ENCODE results near the gene PANK2.
"Not testable (repeated sequence)": the region's sequence is repeated elsewhere in the genome, so short reads cannot be mapped to it uniquely, and the experiment has no call there.

Gene PANK2

GRCh38 chr20:3888622-3889488 lies at the start of gene PANK2:
PANK2 (plus strand) TSS chr20:3889387.
- DNase-seq, result peak; percentile 98 to 100

DNA sequence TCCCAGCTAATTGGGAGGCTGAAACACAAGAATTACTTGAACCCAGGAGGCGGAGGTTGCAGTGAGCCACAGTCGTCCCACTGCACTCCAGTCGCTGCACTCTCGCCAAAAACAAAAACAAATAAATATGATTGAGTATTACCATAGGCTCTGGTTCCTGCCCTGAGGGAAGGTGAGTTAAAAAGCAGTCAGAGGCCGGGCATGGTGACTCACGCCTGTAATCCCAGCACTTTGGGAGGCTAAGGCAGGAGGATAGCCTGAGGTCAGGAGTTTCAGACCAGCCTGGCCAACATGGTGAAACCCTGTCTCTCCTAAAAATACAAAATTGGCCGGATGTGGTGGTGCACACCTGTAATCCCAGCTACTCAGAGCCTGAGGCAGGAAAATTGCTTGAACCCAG lies 49.0 kb upstream of the PANK2 start:
- not testable (repeated sequence) for DNase-seq

DNA sequence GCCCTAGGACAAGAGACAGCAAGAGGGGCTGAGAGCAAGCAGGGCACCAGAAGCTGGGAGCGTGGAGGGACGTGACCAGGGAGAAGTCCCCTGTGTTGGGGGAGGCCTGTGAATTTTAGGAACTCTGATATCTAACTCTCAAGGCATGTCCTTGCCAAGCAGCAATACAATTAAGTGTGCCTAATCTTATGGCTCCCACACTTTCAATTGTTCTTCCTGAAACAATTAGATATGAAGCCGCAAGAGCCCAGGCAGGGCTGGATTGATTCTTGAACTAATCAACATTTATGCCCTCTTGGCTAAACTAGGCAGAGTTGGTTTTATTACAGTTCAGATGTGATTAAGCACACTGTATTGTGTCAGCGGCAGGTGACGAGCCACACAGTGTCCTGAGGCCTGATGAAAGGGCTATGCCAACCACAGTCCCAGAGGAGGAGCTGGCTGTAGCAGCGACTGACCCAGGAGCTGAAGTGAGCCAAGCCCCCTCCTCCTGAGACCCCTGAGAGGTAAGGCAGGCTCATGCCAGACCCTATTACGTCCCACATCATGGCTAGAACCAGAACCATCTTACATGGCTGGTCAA lies 46.7 kb upstream of the PANK2 start:
- no peak for DNase-seq

DNA sequence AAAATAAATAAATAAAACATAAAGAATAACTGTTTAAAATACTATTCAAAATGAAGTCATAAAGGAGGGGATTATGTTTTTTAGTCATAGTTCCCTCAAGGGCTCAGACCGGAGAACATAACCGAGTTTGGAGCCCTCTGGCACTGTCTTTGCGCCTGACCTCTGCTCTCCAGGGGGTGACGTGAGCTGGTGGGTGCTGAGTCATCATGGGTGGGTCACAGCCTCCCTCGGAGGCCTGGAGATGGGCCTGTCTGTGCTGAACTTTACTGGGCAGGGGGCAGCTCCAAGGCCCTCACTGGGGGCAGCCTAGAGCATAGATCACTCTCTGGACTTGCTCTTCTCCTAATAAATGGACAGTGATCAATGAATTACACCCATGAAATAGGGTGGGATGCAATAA lies 45.7 kb upstream of the PANK2 start:
- no peak for DNase-seq

DNA sequence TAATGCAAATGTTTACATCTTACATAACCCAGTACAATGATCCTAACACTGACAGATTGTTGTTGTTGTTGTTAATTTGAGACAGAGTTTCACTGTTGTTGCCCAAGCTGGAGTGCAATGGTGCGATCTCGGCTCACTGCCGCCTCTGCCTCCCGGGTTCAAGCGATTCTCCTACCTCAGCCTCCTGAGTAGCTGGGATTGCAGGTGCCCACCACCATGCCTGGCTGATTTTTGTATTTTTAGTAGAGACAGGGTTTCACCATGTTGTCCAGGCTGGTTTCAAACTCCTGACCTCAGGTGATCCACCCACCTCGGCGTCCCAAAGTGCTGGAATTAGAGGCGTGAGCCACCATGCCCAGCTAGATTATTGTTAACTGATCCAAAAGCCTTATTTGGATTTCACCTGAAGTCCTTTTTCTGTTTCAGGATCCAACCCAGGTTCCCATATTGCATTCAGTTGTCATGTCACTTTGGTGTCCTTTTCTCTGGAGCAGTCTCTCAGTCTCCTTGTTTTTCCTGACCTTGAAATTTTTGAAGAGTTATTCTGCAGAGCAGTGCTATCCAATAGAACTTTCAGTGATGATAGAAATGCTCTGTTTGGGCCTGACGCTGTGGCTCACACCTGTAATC lies 45.1 kb upstream of the PANK2 start:
- DNase-seq, result not testable (repeated sequence)

DNA sequence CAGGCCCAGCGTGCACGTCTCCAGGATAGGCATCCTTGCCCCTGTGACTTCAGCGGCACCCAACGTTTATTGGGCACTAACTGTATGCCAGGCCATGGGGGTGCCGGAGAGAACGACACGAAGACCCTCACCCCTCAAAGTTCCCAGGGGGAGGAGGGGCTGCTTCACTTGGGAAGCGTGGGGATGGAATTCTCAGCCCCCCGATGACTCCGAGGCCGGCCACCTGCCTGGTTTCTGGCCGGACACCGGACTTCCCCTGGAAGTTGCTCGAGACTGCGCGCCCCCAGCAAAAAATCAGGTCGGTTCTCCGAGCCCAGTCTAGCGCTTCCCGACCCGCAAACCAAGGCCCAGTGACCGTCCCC lies 42.8 kb upstream of the PANK2 start:
- DNase-seq, result no peak

DNA sequence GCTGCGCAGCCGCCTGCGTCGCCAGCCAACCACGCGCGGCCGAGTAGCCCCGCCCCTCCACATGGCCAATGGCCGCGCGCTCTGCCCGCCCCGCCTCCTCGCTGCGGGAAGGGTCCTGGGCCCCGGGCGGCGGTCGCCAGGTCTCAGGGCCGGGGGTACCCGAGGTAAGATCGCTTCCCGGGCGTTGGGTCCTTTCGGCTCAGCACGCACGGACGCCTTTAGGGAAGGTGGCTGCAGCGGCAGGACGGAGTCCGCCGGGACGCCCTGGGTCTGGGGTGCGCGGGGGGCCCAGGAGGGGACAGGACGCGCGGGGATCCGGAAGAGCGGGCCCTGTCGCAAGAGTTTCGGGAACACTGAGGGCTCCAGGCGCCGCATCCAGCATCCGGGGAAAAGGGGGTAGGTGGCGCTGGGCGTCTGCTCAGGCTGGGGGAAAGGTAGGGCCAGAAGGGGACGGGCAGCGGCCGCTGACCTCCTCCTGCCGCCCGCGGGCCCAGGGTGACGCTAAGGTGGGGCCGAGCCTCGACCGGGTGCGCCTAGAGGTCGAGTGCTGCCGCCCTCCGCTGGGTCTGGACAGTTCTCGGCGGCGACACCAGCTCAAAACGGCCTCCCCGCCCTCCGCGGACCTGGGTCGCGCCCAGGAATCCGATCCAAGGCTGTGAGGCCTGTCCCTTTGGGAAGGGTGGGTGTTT lies 42.3 kb upstream of the PANK2 start, which contains the start of gene MAVS:
Gene MAVS (plus strand): TSS at position 95 of the 689 bp plus-strand sequence. CDS start 7,791 bp downstream, outside the sequence.
- DNase-seq, result peak; percentile 74 to 96

GRCh38 chr20:3847429-3847940 lies 41.7 kb upstream of the PANK2 start:
- no peak for DNase-seq

DNA sequence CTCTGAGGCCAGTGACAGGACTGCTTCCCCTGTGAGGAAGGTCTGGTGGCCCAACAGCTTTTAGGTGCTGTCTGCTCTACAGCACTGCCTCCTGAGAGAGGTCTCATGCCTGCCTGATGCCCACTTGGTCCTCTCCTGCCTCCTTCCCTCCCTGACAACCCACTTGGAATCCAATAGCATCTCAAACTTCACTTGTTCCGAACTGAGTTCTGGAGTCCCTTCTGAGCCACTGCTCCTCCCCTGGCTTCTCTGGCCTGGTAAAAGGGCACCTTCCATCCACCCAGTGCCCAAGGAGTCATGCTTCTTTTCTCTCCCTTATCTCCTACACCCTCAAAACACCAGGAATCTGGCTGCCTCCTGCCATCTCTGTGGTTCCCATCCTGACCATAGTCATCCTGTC lies 40.6 kb upstream of the PANK2 start:
- no peak for DNase-seq

DNA sequence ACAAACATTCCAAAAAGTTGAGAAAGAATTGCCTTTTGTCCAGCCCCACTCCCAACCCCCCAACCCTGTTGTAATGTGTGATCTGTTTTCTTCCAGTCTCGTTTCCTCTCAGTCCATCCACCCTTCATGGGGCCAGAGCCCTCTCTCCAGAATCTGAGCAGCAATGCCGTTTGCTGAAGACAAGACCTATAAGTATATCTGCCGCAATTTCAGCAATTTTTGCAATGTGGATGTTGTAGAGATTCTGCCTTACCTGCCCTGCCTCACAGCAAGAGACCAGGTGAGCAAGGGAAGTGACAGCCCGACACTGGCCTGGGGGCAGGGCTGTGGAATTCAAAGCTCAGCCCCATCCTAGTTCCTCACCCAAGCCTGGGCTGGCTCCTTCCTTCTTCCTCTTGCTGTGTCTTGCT lies 34.7 kb upstream of the PANK2 start:
- DNase-seq, result no peak

GRCh38 chr20:3857405-3857804 lies 31.8 kb upstream of the PANK2 start:
- no peak for DNase-seq

- no peak for DNase-seq
Observed at GRCh38 chr20:3858689-3859088, 30.5 kb upstream of the PANK2 start.

- no peak for DNase-seq
Observed at GRCh38 chr20:3861191-3861590, 28.0 kb upstream of the PANK2 start.

GRCh38 chr20:3862333-3862732 lies 26.9 kb upstream of the PANK2 start:
- DNase-seq, result no peak

GRCh38 chr20:3863317-3863716 lies 25.9 kb upstream of the PANK2 start:
- no peak for DNase-seq

DNA sequence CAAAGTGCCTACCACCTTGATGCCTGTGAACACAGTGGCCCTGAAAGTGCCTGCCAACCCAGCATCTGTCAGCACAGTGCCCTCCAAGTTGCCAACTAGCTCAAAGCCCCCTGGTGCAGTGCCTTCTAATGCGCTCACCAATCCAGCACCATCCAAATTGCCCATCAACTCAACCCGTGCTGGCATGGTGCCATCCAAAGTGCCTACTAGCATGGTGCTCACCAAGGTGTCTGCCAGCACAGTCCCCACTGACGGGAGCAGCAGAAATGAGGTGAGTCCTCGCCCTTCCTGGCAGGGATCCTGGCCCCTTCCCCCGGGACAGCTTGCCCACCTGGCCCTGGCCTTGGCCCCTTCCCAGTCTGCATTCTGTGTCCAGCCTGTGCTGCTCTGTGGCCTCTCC lies 24.7 kb upstream of the PANK2 start:
- no peak for DNase-seq

- no peak for DNase-seq
Observed at GRCh38 chr20:3865152-3865886, 23.9 kb upstream of the PANK2 start.

DNA sequence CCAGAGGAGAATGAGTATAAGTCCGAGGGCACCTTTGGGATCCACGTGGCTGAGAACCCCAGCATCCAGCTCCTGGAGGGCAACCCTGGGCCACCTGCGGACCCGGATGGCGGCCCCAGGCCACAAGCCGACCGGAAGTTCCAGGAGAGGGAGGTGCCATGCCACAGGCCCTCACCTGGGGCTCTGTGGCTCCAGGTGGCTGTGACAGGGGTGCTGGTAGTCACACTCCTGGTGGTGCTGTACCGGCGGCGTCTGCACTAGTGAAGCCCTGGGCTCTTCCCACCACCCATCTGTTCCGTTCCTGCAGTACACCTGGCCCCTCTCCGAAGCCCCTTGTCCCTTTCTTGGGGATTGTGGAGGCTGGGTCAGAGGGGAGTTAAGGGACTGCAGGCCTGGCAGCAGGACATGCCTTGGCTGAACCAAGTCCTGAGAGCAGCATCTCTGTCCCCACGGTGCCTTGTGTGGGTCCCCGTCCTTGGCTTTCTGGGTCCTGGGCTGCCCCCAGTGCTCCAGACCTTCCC lies 23.2 kb upstream of the PANK2 start:
- no peak for DNase-seq

DNA sequence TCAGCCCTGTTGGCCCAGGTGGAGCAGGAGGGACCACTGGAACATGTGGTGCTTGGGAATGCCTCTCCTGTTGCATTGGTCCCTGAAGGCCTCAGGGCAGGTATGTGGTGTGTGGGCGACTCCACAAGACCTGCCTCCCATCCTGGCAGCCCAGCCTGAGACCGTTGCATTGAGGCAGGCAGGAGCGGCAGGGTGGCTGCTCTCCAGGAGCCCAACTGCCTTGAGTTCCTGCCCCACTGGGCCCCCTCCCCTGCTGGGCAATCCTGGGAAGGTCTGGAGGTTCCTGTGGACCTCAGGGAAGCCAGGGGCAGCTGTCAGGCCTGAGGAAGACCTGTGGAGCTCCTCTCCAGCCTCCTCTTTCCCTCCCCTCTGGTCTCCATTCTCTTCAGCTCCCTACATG lies 22.7 kb upstream of the PANK2 start:
- DNase-seq, result no peak

- no peak for DNase-seq
Observed at GRCh38 chr20:3867802-3868201, 21.4 kb upstream of the PANK2 start.

DNA sequence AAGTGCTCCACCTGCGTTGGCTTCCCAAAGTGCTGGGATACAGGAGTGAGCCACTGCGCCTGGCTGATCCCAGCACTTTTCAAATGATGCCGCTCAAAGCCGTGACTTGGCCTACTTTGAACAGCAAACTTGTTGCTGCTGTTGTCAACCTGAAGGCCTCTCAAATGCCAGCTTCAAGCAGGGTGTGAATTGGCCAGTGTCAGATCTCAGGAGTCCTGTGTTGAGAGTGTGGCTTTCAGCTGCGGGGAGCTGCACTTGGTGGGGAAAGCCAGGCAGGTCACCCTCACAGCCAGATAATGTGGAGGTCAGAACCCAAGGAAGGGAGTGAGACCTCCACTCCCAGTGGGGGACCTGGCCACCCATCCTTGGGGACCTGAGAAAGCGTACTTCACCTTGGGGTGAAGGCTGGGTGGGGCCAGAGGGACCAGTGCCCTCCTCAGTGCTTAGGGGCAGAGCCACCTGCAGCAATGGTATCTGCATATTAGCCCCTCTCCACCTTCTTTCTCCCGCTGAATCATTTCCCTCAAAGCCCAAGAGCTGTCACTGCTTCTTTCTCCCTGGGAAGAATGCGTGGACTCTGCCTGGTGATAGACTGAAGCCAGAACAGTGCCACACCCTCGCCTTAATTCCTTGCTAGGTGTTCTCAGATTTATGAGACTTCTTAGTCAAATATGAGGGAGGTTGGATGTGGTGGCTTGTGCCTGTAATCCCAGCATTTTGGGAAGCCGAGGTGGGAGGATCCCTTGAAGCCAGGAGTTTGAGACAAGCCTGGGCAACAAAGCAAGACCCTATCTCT lies 19.1 kb upstream of the PANK2 start:
- DNase-seq, result no peak
